BJ (cell line): ENCODE data around the gene TRIM65. TPM values are rescaled to one million over a fixed set of nuclear protein-coding genes. Genes with fewer than 3 reads are reported as not detected.

Source experiments
- CTCF ChIA-PET: fragments of 350-600 bp; formaldehyde crosslinking; extraction: SDS; loops from one replicate; lab custom pipeline; 2021; ENCODE audit warnings: antibody characterized with exemption, inconsistent platforms; lab: Yijun Ruan, JAX
- POLR2A ChIA-PET: fragments of 300-600 bp; sonication (Branson Sonifier 250); formaldehyde crosslinking; extraction: SDS; loops from one replicate; lab custom pipeline; 2021; ENCODE audit warnings: antibody characterized with exemption; lab: Charles Lee
- DNase-seq: peaks from one replicate; pipeline ENCODE4 v3.0.0-alpha.2; 2011; ENCODE audit warnings: low read depth
- H3K27me3 ChIP-seq: 2 replicates; pipeline ENCODE4 v1.6.0; 2011; ENCODE audit warnings: low read length; ENCODE audit not compliant: control insufficient read depth, insufficient read depth
- H3K36me3 ChIP-seq: 2 replicates; pipeline ENCODE4 v1.5.1; 2011; ENCODE audit warnings: low read length; ENCODE audit not compliant: control insufficient read depth, insufficient read depth
- H3K4me3 ChIP-seq: 2 replicates; pipeline ENCODE4 v1.5.1; 2011; ENCODE audit warnings: low read depth, mild to moderate bottlenecking, control low read depth, low read length
- polyA plus RNA-seq: library from polyadenylated mRNA; depleted of rRNA; stranded (reverse); fragments of >200 nt; gene quantifications from 2 replicates; pipeline ENCODE4 v1.2.3, GENCODE V29; 2011
- TF ChIP-seq, protein P1 (sequence below): IDR thresholded peaks from 2 replicates; pipeline ENCODE4 v1.5.1; 2011; ENCODE audit warnings: low read depth, mild to moderate bottlenecking, control low read depth, inconsistent platforms, low read length, moderate library complexity; ENCODE audit not compliant: insufficient read depth

Gene TRIM65
- polyA plus RNA-seq, 1 experiment = 8.6 TPM

- POLR2A ChIA-PET = no interaction called here
- H3K27me3 ChIP-seq = no peaks in the 10 kb centered on the region
- peaks cover 29% of the 10 kb centered on the region for H3K36me3 ChIP-seq
- no peak for DNase-seq
- no peak overlapping the region for H3K4me3 ChIP-seq
- TF ChIP-seq, protein P1, sequence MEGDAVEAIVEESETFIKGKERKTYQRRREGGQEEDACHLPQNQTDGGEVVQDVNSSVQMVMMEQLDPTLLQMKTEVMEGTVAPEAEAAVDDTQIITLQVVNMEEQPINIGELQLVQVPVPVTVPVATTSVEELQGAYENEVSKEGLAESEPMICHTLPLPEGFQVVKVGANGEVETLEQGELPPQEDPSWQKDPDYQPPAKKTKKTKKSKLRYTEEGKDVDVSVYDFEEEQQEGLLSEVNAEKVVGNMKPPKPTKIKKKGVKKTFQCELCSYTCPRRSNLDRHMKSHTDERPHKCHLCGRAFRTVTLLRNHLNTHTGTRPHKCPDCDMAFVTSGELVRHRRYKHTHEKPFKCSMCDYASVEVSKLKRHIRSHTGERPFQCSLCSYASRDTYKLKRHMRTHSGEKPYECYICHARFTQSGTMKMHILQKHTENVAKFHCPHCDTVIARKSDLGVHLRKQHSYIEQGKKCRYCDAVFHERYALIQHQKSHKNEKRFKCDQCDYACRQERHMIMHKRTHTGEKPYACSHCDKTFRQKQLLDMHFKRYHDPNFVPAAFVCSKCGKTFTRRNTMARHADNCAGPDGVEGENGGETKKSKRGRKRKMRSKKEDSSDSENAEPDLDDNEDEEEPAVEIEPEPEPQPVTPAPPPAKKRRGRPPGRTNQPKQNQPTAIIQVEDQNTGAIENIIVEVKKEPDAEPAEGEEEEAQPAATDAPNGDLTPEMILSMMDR = no peak
- CTCF ChIA-PET = interaction anchor here (1.1 to 3.4 kb wide), 10 partner anchors 14 to 85 kb away, joined by 3 to 20 read pairs (median 4); partner anchors contain the start of genes GALK1 and TRIM65
These were observed 47.0 kb downstream of the TRIM65 start for GRCh38 chr17:75849724-75850123.

DNA sequence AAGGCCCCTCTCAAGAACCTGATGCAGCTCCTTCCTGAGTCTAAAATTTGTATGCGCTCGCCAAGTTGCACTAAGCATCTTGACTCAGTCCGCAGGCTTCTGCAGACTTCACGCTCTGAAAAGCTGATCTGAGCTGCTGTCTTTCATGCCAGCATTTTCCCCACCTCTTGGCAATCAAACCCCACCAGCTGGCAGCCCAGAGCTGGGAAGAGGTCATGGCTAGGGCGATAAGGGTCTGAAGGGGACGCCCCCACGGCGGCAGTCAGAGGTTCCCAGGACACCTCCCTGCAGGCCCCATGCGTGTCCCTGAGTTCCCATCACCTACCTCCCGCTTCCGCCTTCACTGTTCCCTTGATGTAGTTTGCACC is 47.5 kb downstream of the TRIM65 start:
- POLR2A ChIA-PET = no interaction called here
- H3K36me3 ChIP-seq = peaks cover 29% of the 10 kb centered on the region
- H3K27me3 ChIP-seq = no peaks in the 10 kb centered on the region
- CTCF ChIA-PET = interaction anchor here (1.1 to 3.4 kb wide), 9 partner anchors 14 to 85 kb away, joined by 3 to 20 read pairs (median 4); partner anchors contain the start of genes GALK1 and TRIM65
- TF ChIP-seq, protein P1 = no peak
- no peak for DNase-seq
- no peak overlapping the region for H3K4me3 ChIP-seq

DNA sequence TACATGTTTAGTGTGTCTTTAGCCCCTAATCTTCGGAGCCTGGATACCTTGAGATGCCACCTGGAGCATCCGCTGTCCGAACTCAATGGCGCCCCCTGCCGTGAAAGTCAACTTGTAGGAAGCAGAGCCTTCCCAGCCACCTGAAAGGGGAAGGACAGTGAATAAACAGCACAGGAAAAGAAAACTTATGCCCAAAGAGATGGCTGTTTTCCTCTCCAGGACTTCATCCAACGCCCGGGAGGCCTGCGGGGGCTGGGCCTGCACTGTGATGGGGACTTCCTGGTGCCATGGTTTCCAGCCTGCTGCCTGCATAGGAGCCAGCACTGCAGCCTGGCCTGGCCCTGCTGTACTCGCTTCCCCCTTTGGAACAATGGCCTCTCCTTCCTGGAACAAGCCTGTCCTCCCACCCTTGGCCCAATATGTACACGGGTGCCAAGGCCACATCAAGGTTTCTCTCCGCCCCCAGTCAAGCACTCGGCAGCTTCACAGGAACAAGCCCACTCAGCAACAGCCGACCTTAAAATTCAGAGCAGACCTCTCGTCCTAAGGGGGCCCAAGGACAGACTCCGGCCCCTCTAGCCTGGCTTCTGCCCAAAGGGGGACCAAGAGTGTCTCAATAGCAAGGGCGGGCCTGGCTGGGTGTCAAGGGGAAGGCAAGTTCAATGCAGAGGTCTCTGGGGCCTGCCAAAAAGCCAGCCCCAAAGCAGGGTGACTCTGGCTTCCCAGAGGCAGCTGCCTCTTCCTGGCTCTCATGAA is 48.0 kb downstream of the TRIM65 start:
- Histone ChIP-seq H3K27me3 (no peaks in the 10 kb centered on the region), H3K4me3 (no peak overlapping the region), H3K36me3 (peaks cover 29% of the 10 kb centered on the region)
- POLR2A ChIA-PET = no interaction called here
- CTCF ChIA-PET = interaction anchor here (0.6 to 3.4 kb wide), 16 partner anchors 9 to 132 kb away, joined by 3 to 20 read pairs (median 4); partner anchors contain the start of genes GALK1 and TRIM65
- TF ChIP-seq, protein P1 = peak; percentile 74
- DNase-seq = no peak

- H3K36me3 ChIP-seq = peaks cover 29% of the 10 kb centered on the region
These were observed 48.9 kb downstream of the TRIM65 start for GRCh38 chr17:75847614-75848522.

More at GRCh38 chr17:75847614-75848522, 48.9 kb downstream of the TRIM65 start:
- TF ChIP-seq, protein P1 = no peak
- Histone ChIP-seq H3K27me3 (no peaks in the 10 kb centered on the region), H3K4me3 (no peak overlapping the region)
- ChIA-PET CTCF (interaction anchor here (0.6 to 3.6 kb wide), 16 partner anchors 7 to 154 kb away, joined by 3 to 20 read pairs (median 4); partner anchors contain the start of genes GALK1, TRIM65 and WBP2), POLR2A (no interaction called here)
- no peak for DNase-seq
